DOHH2 (cell line): ENCODE results near the gene HSD17B7.

ENCODE experiments used
- H3F3A ChIP-seq: fragments of 200-600 bp; sonication (generic), shearing (Covaris generic); 2 replicates; pipeline ENCODE4 v1.6.0; 2016; ENCODE audit warnings: antibody characterized with exemption, mild to moderate bottlenecking; ENCODE audit not compliant: control insufficient read depth, insufficient read depth
- H3K27ac ChIP-seq: fragments of 200-600 bp; sonication (generic); 2 replicates; pipeline ENCODE4 v1.5.1; 2014; ENCODE audit warnings: low read depth, mild to moderate bottlenecking, low read length, moderate library complexity
- H3K27me3 ChIP-seq: fragments of 200-600 bp; sonication (generic); 2 replicates; pipeline ENCODE4 v1.6.1; 2014; ENCODE audit warnings: mild to moderate bottlenecking, low read length, mixed read lengths; ENCODE audit not compliant: control insufficient read depth
- H3K36me3 ChIP-seq: fragments of 200-600 bp; sonication (generic); 2 replicates; pipeline ENCODE4 v1.6.1; 2014; ENCODE audit warnings: mild to moderate bottlenecking, low read length, moderate library complexity, mixed read lengths; ENCODE audit not compliant: control insufficient read depth
- H3K4me1 ChIP-seq: fragments of 200-600 bp; sonication (generic); 2 replicates; pipeline ENCODE4 v1.6.1; 2014; ENCODE audit warnings: mild to moderate bottlenecking, low read length, mixed read lengths; ENCODE audit not compliant: control insufficient read depth
- H3K4me2 ChIP-seq: fragments of 200-600 bp; sonication (generic); 2 replicates; pipeline ENCODE4 v1.6.0; 2014; ENCODE audit warnings: mild to moderate bottlenecking, low read length, moderate library complexity
- H3K4me3 ChIP-seq: fragments of 200-600 bp; sonication (generic); 2 replicates; pipeline ENCODE4 v1.5.1; 2014; ENCODE audit warnings: mild to moderate bottlenecking, low read length, mixed read lengths
- H3K79me2 ChIP-seq: fragments of 200-600 bp; sonication (generic); 2 replicates; pipeline ENCODE4 v1.6.1; 2014; ENCODE audit warnings: mild to moderate bottlenecking, low read length, mixed read lengths; ENCODE audit not compliant: control insufficient read depth
- H3K9me2 ChIP-seq: fragments of 200-600 bp; sonication (generic); replicated peaks from 2 replicates; pipeline ENCODE4 v1.6.1; 2014; ENCODE audit warnings: mild to moderate bottlenecking, low read length, mixed read lengths; ENCODE audit not compliant: control insufficient read depth
- H3K9me3 ChIP-seq: fragments of 200-600 bp; sonication (generic); 2 replicates; pipeline ENCODE4 v1.6.1; 2014; ENCODE audit warnings: antibody characterized with exemption, low read length, mixed read lengths; ENCODE audit not compliant: control insufficient read depth, insufficient read depth
- H4K20me1 ChIP-seq: fragments of 200-600 bp; sonication (generic); 2 replicates; pipeline ENCODE4 v1.6.0; 2014; ENCODE audit warnings: low read depth, mild to moderate bottlenecking, antibody characterized with exemption, low read length, moderate library complexity; ENCODE audit not compliant: control insufficient read depth, insufficient read depth
- EZH2phosphoT487 ChIP-seq: fragments of 200-600 bp; sonication (generic); IDR thresholded peaks from 2 replicates; pipeline ENCODE4 v1.6.1; 2017; ENCODE audit warnings: borderline replicate concordance, mild to moderate bottlenecking, antibody characterized with exemption, low read length, moderate library complexity, mixed read lengths
- TF ChIP-seq, protein P1 (sequence below): fragments of 200-600 bp; sonication (generic); IDR thresholded peaks from one replicate; pipeline ENCODE4 v1.5.1; 2014; ENCODE audit warnings: antibody characterized with exemption, mild to moderate bottlenecking, low read depth, low read length; ENCODE audit not compliant: poor library complexity, severe bottlenecking

Gene HSD17B7

DNA sequence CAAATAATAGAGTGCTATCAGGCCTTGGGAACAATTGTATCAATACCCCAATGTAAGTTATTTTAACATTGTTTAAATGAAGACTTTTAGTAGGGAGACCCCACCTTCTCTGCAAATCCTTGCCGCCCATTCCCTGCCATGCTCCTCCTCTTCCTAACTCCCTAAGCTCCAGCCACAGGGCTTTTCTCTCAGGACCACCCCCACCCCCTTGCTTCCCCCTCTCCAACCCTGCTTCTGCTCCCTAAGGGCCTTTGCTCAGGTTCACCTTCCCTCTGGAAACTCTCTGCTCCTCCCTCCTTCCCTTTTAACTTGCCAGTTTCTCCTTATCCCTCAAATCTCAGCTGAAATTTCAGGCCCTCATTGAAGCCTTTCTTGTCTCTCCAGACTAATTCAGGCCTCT lies 53.7 kb downstream of the HSD17B7 start:
- H3K79me2 ChIP-seq, result no peaks in the 10 kb centered on the region
- H3K27ac ChIP-seq, result no peak overlapping the region
- no peaks in the 10 kb centered on the region for H4K20me1 ChIP-seq
- H3K27me3 ChIP-seq, result peaks cover 3% of the 10 kb centered on the region; the same call in 1 of the 2 replicates
- no peaks in the 10 kb centered on the region for H3K9me3 ChIP-seq
- no peak overlapping the region for H3K4me3 ChIP-seq
- H3K9me2 ChIP-seq, result no peaks in the 10 kb centered on the region
- no peaks in the 10 kb centered on the region for H3K36me3 ChIP-seq
- TF ChIP-seq EZH2phosphoT487, result no peak
- TF ChIP-seq, protein P1, sequence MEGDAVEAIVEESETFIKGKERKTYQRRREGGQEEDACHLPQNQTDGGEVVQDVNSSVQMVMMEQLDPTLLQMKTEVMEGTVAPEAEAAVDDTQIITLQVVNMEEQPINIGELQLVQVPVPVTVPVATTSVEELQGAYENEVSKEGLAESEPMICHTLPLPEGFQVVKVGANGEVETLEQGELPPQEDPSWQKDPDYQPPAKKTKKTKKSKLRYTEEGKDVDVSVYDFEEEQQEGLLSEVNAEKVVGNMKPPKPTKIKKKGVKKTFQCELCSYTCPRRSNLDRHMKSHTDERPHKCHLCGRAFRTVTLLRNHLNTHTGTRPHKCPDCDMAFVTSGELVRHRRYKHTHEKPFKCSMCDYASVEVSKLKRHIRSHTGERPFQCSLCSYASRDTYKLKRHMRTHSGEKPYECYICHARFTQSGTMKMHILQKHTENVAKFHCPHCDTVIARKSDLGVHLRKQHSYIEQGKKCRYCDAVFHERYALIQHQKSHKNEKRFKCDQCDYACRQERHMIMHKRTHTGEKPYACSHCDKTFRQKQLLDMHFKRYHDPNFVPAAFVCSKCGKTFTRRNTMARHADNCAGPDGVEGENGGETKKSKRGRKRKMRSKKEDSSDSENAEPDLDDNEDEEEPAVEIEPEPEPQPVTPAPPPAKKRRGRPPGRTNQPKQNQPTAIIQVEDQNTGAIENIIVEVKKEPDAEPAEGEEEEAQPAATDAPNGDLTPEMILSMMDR, result no peak
- H3K4me2 ChIP-seq, result no peak overlapping the region
- no peaks in the 10 kb centered on the region for H3F3A ChIP-seq
- no peaks in the 10 kb centered on the region for H3K4me1 ChIP-seq

DNA sequence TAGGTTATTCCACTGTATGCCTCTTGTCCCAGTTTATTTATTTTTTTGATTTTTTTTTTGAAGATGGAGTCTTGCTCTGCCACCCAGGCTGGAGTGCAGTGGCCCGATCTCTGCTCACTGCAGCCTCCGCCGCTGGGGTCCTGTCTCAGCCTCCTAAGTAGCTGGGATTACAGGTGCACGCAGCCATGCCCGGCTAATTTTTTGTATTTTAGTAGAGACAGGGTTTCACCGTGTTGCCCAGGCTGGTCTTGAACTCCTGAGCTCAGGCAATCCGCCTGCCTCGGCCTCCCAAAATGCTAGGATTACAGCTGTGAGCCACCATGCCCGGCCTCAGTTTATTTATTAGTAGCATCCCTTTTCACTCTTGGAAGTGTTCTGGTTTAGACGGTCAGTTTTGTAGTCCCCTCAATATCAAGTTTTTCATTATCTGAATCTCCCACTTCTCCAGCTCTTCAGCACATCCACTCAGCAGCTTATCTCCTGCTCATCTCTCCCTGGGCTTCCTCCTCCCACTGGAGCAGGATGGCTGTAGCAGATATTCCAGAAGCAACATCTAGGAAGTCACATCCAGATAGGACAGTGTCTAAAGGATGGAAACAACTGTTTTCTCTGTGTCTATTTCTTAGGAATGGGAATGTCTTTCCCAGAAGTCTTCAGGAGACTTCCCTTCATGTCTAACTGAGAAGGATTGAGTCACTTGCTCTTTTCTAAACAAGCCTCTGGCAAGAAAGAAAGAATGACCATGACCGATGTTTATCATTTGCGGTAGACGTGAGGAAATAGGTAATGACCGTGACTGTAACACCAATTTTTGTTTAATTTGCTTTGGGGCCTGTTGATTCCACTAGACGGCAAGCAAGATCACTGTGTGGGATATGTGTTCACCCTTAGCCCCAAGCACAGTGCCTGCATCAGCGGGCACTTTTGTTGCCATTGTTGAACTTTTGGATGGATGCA lies 56.0 kb downstream of the HSD17B7 start:
- TF ChIP-seq, protein P1, result no peak
- TF ChIP-seq EZH2phosphoT487, result no peak
- H3K4me2 ChIP-seq, result no peak overlapping the region
- H4K20me1 ChIP-seq, result no peaks in the 10 kb centered on the region

DNA sequence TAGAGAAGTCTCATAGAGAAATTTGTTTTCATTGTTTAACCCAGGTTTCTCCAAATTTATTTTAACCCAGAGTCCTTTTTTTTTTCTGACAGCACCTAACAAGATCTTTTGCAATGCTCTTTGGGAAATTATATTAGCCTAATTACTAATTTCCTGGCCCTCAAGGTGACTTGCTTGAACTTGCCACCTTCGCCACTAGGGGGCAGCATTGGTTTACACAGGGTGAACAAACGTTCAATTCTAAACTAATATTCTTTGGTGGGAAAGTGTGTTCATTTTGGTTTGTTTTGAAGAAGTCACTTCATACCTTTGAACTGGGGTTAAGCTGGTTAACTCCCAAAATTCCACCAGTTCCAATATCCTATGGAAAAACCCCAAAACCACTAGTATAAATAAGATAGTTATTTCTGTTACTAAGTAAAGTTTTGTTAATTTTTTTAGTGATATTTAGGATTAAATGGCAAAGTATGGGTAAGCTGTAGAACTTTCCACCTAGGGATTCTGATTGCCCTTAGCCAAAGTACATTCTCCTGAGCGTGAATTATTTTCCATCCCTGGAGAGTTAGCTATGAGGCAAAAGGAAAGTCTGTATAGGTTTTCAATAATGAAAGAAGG lies 57.4 kb downstream of the HSD17B7 start:
- H4K20me1 ChIP-seq, result no peaks in the 10 kb centered on the region
- no peak overlapping the region for H3K4me2 ChIP-seq
- H3K27me3 ChIP-seq, result peaks cover 3% of the 10 kb centered on the region; the same call in 1 of the 2 replicates
- H3K4me1 ChIP-seq, result no peaks in the 10 kb centered on the region
- H3K9me2 ChIP-seq, result no peaks in the 10 kb centered on the region
- no peaks in the 10 kb centered on the region for H3K36me3 ChIP-seq
- no peaks in the 10 kb centered on the region for H3K79me2 ChIP-seq
- no peak overlapping the region for H3K4me3 ChIP-seq
- no peaks in the 10 kb centered on the region for H3K9me3 ChIP-seq
- no peak overlapping the region for H3K27ac ChIP-seq
- no peaks in the 10 kb centered on the region for H3F3A ChIP-seq
- TF ChIP-seq, protein P1, result peak; percentile 84
- no peak for TF ChIP-seq EZH2phosphoT487

More for the DNA sequence above, 56.0 kb downstream of the HSD17B7 start:
- Histone ChIP-seq H3K79me2 (no peaks in the 10 kb centered on the region), H3F3A (no peaks in the 10 kb centered on the region), H3K27me3 (peaks cover 3% of the 10 kb centered on the region; the same call in 1 of the 2 replicates), H3K36me3 (no peaks in the 10 kb centered on the region), H3K9me2 (no peaks in the 10 kb centered on the region), H3K4me3 (no peak overlapping the region), H3K27ac (no peak overlapping the region), H3K9me3 (no peaks in the 10 kb centered on the region), H3K4me1 (no peaks in the 10 kb centered on the region)
